AG04450 (cell line): ENCODE results near the gene SLC27A1. TPM values are rescaled to one million over a fixed set of nuclear protein-coding genes. Genes with fewer than 3 reads are reported as not detected.

Experiments used
- CTCF ChIA-PET: fragments of 300-600, 350-600 bp; formaldehyde crosslinking; extraction: SDS; loops from one replicate; lab custom pipeline; 2022; ENCODE audit warnings: antibody characterized with exemption, inconsistent platforms; lab: Charles Lee
- POLR2A ChIA-PET: fragments of 350-600 bp; formaldehyde crosslinking; extraction: SDS; loops from one replicate; lab custom pipeline; 2021; ENCODE audit warnings: antibody characterized with exemption, inconsistent platforms; lab: Yijun Ruan, JAX
- DNase-seq: peaks from one replicate; pipeline ENCODE4 v3.0.0-alpha.2; 2011; ENCODE audit warnings: low read depth, low spot score
- H3K27ac ChIP-seq: one replicate; pipeline ENCODE4 v1.5.1; 2012; ENCODE audit warnings: low read depth, low read length, control low read depth
- H3K27me3 ChIP-seq: one replicate; pipeline ENCODE4 v1.6.0; 2012; ENCODE audit warnings: low read length; ENCODE audit not compliant: control insufficient read depth, insufficient read depth
- H3K4me3 ChIP-seq: 2 replicates; pipeline ENCODE4 v1.5.1; 2011; ENCODE audit warnings: mild to moderate bottlenecking, low read depth, low read length, control low read depth
- H3K9me3 ChIP-seq: 2 replicates; pipeline ENCODE4 v1.5.1; 2012; ENCODE audit warnings: low read length; ENCODE audit not compliant: control insufficient read depth, insufficient read depth
- CTCF ChIP-seq: IDR thresholded peaks from 2 replicates; pipeline ENCODE4 v1.5.1; 2011; ENCODE audit warnings: low read depth, low read length, control low read depth, inconsistent platforms
- polyA plus RNA-seq: library from polyadenylated mRNA; depleted of rRNA; stranded (reverse); fragments of >200 nt; gene quantifications from 2 replicates; pipeline ENCODE4 v1.2.3, GENCODE V29; 2011

Gene SLC27A1
- polyA plus RNA-seq, 1 experiment, result 8.3 TPM

GRCh38 chr19:17481986-17482385 lies 11.7 kb downstream of the SLC27A1 start:
- no peak for DNase-seq
- TF ChIP-seq CTCF, result no peak
- no peak overlapping the region for H3K27ac ChIP-seq
- H3K4me3 ChIP-seq, result no peak overlapping the region
- ChIA-PET CTCF (no interaction called here), POLR2A (no interaction called here)
- no peaks in the 10 kb centered on the region; the same call in 1 of the 2 replicates for H3K9me3 ChIP-seq
- H3K27me3 ChIP-seq, result no peaks in the 10 kb centered on the region

- ChIA-PET POLR2A (interaction anchor here (0.5 kb wide), 1 partner anchor 105 kb away, joined by 3 read pairs; no protein-coding TSS in a partner anchor), CTCF (no interaction called here)
- no peak overlapping the region for H3K4me3 ChIP-seq
- TF ChIP-seq CTCF, result no peak
- no peak overlapping the region for H3K27ac ChIP-seq
- H3K27me3 ChIP-seq, result no peaks in the 10 kb centered on the region
- no peak for DNase-seq
- no peaks in the 10 kb centered on the region; the same call in 1 of the 2 replicates for H3K9me3 ChIP-seq
Observed at GRCh38 chr19:17482877-17483604, 12.7 kb downstream of the SLC27A1 start.

- Histone ChIP-seq H3K27ac (no peak overlapping the region), H3K27me3 (no peaks in the 10 kb centered on the region), H3K4me3 (no peak overlapping the region), H3K9me3 (no peaks in the 10 kb centered on the region; the same call in 1 of the 2 replicates)
- ChIA-PET CTCF (no interaction called here), POLR2A (no interaction called here)
- DNase-seq, result no peak
- no peak for TF ChIP-seq CTCF
Observed at GRCh38 chr19:17483605-17484002, 13.3 kb downstream of the SLC27A1 start.

DNA sequence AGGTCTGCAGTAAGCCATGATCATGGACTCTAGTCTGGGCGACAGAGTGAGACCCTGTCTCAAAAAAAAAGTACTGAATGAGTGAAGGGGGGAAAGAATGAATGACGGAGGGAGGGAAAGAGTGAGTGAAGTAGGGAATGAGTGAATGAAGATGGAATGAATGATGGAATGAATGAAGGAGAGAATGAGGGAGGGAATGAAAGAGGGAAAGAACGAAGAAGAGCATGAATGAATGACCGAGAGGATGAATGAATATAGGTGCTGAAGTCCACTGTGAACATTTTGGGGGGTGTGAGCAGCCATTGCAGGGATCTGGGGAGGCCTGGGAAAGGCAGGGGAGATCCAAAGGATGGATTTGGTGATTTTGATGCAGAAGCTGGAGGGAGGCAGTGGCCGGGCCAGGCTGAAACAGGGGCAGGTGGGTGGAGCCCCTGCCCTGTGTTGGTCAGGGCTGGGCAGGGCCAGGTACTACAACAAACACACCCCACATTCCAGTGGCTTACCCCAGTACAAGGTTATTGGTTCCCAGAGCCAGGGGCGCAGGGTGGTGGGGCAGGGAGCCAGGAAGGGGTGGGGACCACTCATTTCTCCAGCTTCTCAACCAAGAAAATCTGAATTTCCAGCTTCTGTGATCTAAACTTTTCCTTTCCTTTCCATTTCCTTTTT lies 14.3 kb downstream of the SLC27A1 start:
- H3K4me3 ChIP-seq, result no peak overlapping the region
- H3K27me3 ChIP-seq, result no peaks in the 10 kb centered on the region
- ChIA-PET POLR2A (no interaction called here), CTCF (interaction anchor here (1.2 kb wide), 1 partner anchor 12 kb away, joined by 3 read pairs; no protein-coding TSS in a partner anchor)
- DNase-seq, result no peak
- H3K9me3 ChIP-seq, result no peaks in the 10 kb centered on the region; the same call in 1 of the 2 replicates
- no peak for TF ChIP-seq CTCF
- H3K27ac ChIP-seq, result no peak overlapping the region
